NB4 (cell line): ENCODE results near the gene EGFL7.

Source experiments
- DNase-seq: peaks from one replicate; pipeline ENCODE4 v3.0.0; 2010; ENCODE audit warnings: low read depth
- H3K4me3 ChIP-seq: one replicate; pipeline ENCODE4 v1.5.1; 2011; ENCODE audit warnings: mild to moderate bottlenecking, low read depth, low read length, moderate library complexity
- CTCF ChIP-seq: IDR thresholded peaks from one replicate; pipeline ENCODE4 v1.5.1; 2012; ENCODE audit warnings: low read depth, low read length
- MAX ChIP-seq: IDR thresholded peaks from 2 replicates; pipeline ENCODE4 v1.6.1; 2011; ENCODE audit warnings: low read depth, low read length
- MYC ChIP-seq: IDR thresholded peaks from 2 replicates; pipeline ENCODE4 v1.6.1; 2011; ENCODE audit warnings: low read depth, low read length
- POLR2A ChIP-seq: IDR thresholded peaks from 2 replicates; pipeline ENCODE4 v1.6.1; 2011; ENCODE audit warnings: mild to moderate bottlenecking; ENCODE audit not compliant: insufficient read length; ENCODE audit errors: extremely low read depth

The EGFL7 gene

DNA sequence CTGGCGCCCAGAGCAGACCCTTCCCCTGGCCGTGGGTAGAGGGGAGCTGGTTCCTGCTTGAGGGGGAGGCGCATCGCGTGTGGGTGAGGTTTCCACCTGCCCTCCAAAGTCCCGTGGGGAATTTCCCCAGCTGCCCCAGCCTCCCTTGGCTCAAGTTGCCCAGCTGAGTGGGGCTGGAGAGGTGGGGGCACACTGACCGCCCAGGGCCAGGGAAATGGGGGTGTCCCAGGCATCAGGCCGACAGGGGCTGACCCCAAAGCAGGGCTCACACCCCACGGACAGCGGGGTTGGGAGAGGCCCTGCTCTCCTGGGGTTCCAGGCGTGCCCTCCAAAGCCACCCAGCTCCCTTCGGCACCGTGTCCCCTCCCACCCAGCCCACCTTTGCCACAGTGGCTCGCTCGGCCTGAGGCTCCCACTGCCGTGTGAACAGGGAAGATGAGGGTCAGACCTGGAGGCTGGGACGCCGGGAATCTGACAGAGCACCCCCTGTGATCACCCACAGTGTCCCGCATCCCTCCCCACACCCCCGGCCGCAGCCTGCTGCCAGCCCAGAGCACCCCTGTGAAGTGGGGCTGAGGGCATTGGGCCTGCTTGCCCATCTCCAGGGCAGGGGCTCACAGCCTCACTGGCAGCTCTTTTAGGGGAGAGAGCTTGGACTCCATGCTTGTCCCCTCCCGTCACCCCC is 933 bp upstream of the EGFL7 start:
- TF ChIP-seq MYC (no peak), MAX (no peak), POLR2A (no peak), CTCF (no peak)
- H3K4me3 ChIP-seq = no peak overlapping the region
- no peak for DNase-seq

DNA sequence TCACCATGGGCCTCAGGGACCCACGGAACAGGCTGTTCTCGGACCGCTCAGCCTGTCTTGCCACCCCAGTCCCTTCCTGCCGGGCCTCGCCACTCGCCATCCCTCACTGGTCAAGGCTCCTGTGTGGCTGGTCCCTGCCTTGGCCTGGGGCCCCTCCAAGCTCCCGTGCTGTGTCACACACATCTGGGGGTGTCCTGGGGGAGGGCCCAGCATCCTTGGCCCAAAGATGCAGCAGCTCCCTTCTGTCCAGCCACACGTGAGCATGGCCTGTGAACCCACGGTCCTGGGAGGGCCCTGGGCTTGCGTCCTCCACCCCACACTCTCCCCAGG is 425 bp upstream of the EGFL7 start:
- no peak for DNase-seq
- TF ChIP-seq MYC (no peak), POLR2A (no peak), MAX (no peak), CTCF (no peak)
- no peak overlapping the region for H3K4me3 ChIP-seq

DNA sequence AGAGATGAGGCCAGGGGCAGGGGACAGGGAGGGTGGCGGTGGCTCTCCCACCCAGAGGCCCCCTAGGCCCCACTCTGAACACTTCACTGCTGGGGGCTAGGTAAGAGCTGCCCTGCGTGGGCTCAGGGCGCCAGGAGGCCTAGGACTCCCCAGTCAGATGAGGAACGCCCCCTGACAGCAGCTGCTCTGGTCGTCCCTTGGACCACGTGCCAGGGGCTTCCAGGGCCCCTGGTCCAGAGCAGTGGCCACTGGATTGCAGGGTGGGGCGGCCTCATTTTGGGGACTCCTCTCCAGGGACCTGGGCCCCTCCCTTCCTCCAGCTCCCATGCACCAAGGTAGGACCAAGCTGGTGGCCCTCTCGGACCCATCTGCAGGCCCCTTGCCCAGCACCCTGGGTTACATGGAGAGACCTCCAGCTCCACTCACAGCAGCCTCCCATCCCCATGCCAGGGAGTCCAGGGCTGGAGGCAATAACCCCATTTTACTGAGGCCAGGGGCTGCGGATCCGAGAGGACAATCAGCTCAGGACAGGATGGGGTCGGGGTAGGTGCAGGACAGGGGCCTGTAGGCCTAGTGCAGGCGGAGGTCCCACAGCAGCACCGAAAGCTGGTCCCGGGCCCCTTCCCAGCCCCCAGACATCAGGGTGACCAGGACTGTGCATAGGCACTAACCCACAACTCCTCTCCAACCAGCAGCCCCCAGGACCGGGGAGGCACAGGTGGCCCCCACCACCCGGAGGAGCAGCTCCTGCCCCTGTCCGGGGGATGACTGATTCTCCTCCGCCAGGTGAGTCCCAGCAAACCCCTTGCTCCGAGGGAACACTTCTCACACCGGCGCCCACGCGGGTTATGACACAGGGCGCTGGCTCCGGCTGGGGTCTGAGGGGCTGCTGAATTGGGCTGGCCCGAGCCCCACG is 1.5 kb downstream of the EGFL7 start:
- DNase-seq = no peak
- H3K4me3 ChIP-seq = no peak overlapping the region
- TF ChIP-seq CTCF (no peak), MAX (no peak)

DNA sequence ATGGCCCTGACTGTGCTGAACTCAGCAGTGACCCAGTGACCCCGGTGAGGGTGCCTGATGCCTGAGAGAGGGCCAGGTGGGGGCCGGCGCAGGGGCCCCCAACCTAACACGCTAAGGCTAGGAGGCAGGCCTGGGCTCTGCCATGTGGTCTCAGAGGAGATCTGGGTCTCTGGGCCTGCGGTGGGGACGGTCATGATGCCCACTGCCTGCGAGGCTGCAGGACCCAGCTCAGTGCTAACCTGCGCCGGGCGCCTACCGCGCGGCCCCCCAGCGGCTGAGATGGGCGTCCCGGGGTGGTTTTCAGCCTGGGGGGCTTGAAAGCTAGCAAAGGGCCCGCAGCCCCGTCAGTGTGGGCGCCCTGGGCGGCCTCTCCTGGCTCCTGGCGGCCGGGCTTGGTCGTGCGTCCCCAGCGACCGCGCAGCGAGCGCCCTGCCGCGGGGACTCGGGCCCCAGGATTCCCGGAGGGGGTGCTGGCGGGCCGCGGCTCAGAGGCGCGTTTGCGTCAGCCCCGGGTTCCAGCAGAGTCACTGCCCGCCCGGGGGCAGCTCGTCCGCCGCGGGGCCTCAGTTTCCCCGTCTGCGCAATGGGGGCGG is 2.5 kb downstream of the EGFL7 start:
- no peak overlapping the region for H3K4me3 ChIP-seq
- DNase-seq = no peak
- TF ChIP-seq MYC (no peak), POLR2A (no peak), MAX (no peak), CTCF (no peak)

- no peak for DNase-seq
- TF ChIP-seq CTCF (no peak), POLR2A (no peak), MAX (no peak)
- H3K4me3 ChIP-seq = no peak overlapping the region
Observed at GRCh38 chr9:136665704-136666371, 3.1 kb downstream of the EGFL7 start.
